Measurements from ENCODE around the gene OR2L13. TPM values are rescaled to one million over a fixed set of nuclear protein-coding genes. Genes with fewer than 3 reads are reported as not detected.

OR2L13 gene

Small RNA genes lying within 50 kb of the gene (small RNA-seq; reads per million reads assigned to genes)
- not detected for gene RF00019 (ENCODE audit: insufficient read depth)
